ENCODE results near the gene THADA.
"Not testable (repeated sequence)": the region's sequence is repeated elsewhere in the genome, so short reads cannot be mapped to it uniquely, and the experiment has no call there.

GRCh38 chr2:43189861-43190260 lies 406.0 kb downstream of the THADA start:
- not testable (repeated sequence) for TF ChIP-seq CTCF (IDR thresholded peaks at IDR 0.05; ENCODE audit: poor library complexity); EZH2phosphoT487 (IDR thresholded peaks at IDR 0.05; ENCODE audit: low read depth, severe bottlenecking, unreplicated experiment)

Data from hepatocyte (in vitro differentiated cells).